ENCODE measurements around the gene PPBP.

Gene PPBP

DNA sequence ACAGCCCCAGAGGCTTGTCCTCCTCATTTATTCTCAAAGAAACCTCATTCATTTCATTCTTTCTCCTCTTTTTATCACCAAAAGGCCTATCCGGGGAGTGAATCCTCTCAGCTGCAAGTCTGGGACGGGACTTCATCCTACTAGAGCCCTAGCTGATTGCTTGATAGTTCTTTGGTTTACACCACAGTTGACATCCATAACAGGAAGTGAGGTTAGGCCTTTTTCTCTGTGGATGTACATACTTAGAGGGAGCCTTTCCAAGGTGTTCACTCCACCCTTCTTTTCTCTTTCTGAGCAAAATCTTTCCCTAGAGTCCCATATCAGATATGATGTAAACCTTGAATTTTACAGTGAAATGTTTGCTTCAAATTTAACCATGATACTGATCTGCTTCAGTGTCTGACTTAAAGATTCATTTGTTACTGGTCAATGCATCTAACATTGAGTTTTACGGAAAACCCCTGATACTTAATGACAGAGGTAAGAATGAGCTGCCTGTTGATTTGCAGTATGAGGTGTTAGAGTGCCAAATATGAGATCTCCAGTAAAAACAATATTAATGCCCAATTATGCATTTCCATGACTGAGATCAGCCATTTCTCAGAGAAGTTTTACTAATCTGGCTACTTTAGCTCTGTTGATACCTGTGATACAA is 27.3 kb upstream of the PPBP start:
- DNase-seq (ENCODE audit: low read depth), result no peak

DNA sequence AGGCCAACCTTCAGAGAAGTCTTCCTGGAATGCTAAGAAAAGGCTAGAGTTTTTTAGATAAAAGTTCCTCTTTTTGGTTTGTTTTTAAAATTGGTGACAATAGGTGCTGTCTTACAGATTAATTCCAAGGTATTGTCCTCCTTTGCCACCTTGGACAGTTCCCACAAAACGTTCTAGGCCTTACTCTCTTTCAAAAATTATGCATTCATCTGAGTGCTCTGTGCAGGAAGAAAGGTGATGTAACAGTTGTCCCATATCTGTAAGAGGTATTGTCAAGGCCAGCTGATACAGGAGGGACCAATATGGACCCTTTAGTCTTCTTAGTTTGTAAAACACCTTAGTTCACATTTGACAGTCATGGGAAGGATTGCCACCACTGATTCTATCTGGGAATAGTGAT is 26.3 kb upstream of the PPBP start:
- no peak for DNase-seq (ENCODE audit: low read depth)
- H3K4me3 ChIP-seq (ENCODE audit: low read depth, low read length), result no peak overlapping the region
- TF ChIP-seq MYC (IDR thresholded peaks at IDR 0.05; ENCODE audit: low read depth, low read length) (no peak), POLR2A (IDR thresholded peaks at IDR 0.05; ENCODE audit: extremely low read depth, insufficient read length) (no peak)
- TF ChIP-seq, protein P1, sequence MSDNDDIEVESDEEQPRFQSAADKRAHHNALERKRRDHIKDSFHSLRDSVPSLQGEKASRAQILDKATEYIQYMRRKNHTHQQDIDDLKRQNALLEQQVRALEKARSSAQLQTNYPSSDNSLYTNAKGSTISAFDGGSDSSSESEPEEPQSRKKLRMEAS (IDR thresholded peaks at IDR 0.05; ENCODE audit: low read depth, low read length), result no peak
- TF ChIP-seq, protein P2, sequence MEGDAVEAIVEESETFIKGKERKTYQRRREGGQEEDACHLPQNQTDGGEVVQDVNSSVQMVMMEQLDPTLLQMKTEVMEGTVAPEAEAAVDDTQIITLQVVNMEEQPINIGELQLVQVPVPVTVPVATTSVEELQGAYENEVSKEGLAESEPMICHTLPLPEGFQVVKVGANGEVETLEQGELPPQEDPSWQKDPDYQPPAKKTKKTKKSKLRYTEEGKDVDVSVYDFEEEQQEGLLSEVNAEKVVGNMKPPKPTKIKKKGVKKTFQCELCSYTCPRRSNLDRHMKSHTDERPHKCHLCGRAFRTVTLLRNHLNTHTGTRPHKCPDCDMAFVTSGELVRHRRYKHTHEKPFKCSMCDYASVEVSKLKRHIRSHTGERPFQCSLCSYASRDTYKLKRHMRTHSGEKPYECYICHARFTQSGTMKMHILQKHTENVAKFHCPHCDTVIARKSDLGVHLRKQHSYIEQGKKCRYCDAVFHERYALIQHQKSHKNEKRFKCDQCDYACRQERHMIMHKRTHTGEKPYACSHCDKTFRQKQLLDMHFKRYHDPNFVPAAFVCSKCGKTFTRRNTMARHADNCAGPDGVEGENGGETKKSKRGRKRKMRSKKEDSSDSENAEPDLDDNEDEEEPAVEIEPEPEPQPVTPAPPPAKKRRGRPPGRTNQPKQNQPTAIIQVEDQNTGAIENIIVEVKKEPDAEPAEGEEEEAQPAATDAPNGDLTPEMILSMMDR (IDR thresholded peaks at IDR 0.05; ENCODE audit: low read depth, low read length), result no peak

More for the DNA sequence above, 27.3 kb upstream of the PPBP start:
- TF ChIP-seq POLR2A (IDR thresholded peaks at IDR 0.05; ENCODE audit: extremely low read depth, insufficient read length) (no peak), MYC (IDR thresholded peaks at IDR 0.05; ENCODE audit: low read depth, low read length) (no peak)
- TF ChIP-seq, protein P2 (IDR thresholded peaks at IDR 0.05; ENCODE audit: low read depth, low read length), result no peak
- TF ChIP-seq, protein P1 (IDR thresholded peaks at IDR 0.05; ENCODE audit: low read depth, low read length), result no peak
- H3K4me3 ChIP-seq (ENCODE audit: low read depth, low read length), result no peak overlapping the region

DNA sequence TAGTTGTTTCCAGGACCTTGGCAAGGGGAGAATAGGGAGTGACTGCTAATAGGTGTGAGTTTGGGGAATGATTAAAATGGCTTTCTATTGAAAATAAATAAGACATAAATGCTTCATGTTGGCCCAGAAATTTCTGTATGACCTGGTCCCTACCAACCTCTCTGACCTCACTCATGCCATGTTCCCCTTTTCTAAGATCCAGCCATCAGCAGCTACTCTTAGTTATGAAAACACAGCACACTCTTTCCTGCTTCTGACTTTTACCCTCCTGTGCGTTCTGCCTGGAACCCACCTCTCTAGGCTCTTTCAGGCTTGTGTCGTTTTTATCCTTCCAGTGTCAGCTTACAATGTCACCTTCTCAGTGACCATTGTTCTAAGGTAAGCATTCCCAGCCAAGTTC is 25.3 kb upstream of the PPBP start:
- TF ChIP-seq, protein P1 (IDR thresholded peaks at IDR 0.05; ENCODE audit: low read depth, low read length), result no peak
- TF ChIP-seq, protein P2 (IDR thresholded peaks at IDR 0.05; ENCODE audit: low read depth, low read length), result no peak
- no peak for TF ChIP-seq POLR2A (IDR thresholded peaks at IDR 0.05; ENCODE audit: extremely low read depth, insufficient read length)
- no peak for TF ChIP-seq MYC (IDR thresholded peaks at IDR 0.05; ENCODE audit: low read depth, low read length)

DNA sequence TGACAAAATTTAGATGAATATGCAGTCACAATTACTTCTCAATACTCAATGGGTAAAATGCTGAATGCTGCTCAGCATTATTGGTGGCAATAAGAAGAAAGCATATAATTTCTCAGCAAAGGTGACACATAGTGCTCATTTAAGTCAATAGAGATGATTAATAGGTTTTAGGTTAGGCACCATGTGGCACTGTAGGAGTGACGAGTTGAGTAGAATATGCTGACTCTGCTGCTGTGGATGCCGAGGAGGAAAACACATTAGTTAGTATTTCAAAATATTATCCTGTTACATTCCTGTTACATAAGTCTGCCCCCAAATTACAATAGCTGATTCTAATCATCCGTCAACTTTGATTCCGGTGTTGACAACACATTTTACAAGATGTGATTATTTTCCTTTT is 24.1 kb upstream of the PPBP start:
- H3K4me3 ChIP-seq (ENCODE audit: low read depth, low read length), result no peak overlapping the region
- no peak for TF ChIP-seq POLR2A (IDR thresholded peaks at IDR 0.05; ENCODE audit: extremely low read depth, insufficient read length)
- TF ChIP-seq, protein P1 (IDR thresholded peaks at IDR 0.05; ENCODE audit: low read depth, low read length), result no peak
- no peak for TF ChIP-seq MYC (IDR thresholded peaks at IDR 0.05; ENCODE audit: low read depth, low read length)
- DNase-seq (ENCODE audit: low read depth), result no peak

More for the DNA sequence above, 25.3 kb upstream of the PPBP start:
- no peak for DNase-seq (ENCODE audit: low read depth)
- H3K4me3 ChIP-seq (ENCODE audit: low read depth, low read length), result no peak overlapping the region

DNA sequence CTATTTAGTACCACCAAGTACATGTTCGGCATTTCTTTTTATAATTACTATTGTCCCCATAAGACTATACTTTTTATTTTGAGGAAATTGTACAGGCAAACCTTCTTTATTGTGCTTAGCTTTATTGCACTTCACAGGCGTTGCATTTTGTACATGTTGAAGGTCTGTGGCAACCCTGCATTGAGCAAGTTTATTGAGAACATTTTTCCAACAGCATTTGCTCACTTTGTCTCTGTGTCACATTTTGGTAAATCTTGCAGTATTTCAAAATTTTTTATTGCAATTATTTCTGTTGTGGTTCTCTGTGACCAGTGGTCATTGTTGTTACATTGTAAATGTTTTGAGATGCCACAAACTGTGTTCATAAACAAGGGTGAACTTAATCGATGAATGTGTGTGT is 21.3 kb upstream of the PPBP start:
- no peak overlapping the region for H3K4me3 ChIP-seq (ENCODE audit: low read depth, low read length)
- TF ChIP-seq POLR2A (IDR thresholded peaks at IDR 0.05; ENCODE audit: extremely low read depth, insufficient read length) (no peak), MYC (IDR thresholded peaks at IDR 0.05; ENCODE audit: low read depth, low read length) (no peak)
- TF ChIP-seq, protein P2 (IDR thresholded peaks at IDR 0.05; ENCODE audit: low read depth, low read length), result no peak
- TF ChIP-seq, protein P1 (IDR thresholded peaks at IDR 0.05; ENCODE audit: low read depth, low read length), result no peak
- DNase-seq (ENCODE audit: low read depth), result no peak

DNA sequence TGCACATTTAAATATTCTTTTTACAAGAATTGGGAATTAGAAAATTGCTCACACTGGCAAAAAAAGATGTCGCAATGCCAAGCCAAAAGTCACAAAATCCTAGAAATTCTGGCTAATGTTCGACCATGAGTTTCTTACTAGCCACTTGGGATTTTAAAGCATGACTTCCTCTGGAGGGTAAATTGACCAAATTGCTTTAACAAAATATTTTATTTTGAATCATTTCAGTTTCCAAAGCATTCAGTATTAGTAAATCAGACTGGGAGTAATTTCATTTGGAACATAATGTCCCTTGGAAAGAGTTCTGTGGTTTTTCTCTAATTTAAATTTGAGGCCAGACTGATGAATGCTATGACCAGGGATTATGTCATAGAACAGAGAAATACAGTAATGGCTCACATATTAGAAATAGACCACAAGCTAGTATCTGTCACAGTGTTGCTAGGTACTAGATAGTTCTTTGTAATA is 18.1 kb upstream of the PPBP start:
- H3K4me3 ChIP-seq (ENCODE audit: low read depth, low read length), result no peak overlapping the region
- DNase-seq (ENCODE audit: low read depth), result peak; percentile 13
- TF ChIP-seq, protein P2 (IDR thresholded peaks at IDR 0.05; ENCODE audit: low read depth, low read length), result no peak
- no peak for TF ChIP-seq POLR2A (IDR thresholded peaks at IDR 0.05; ENCODE audit: extremely low read depth, insufficient read length)
- TF ChIP-seq, protein P1 (IDR thresholded peaks at IDR 0.05; ENCODE audit: low read depth, low read length), result no peak
- TF ChIP-seq MYC (IDR thresholded peaks at IDR 0.05; ENCODE audit: low read depth, low read length), result no peak

Data from NB4 (cell line).